HG03354 (cell line): ENCODE data around the gene CNGB1.
"Not testable (repeated sequence)": the region's sequence is repeated elsewhere in the genome, so short reads cannot be mapped to it uniquely, and the experiment has no call there.

Experiments used
- ATAC-seq: cut with Tn5 transposase; IDR thresholded peaks from one replicate; pipeline ENCODE4 v1.9.1; 2021; ENCODE audit warnings: mild to moderate bottlenecking; ENCODE audit not compliant: unreplicated experiment, poor library complexity, severe bottlenecking

Gene CNGB1

GRCh38 chr16:57956924-57957672, 13.8 kb downstream of the CNGB1 start:
- no peak for ATAC-seq

- ATAC-seq = no peak
Observed at GRCh38 chr16:57956270-57956808, 14.6 kb downstream of the CNGB1 start.

- no peak for ATAC-seq
Observed at GRCh38 chr16:57955572-57956188, 15.2 kb downstream of the CNGB1 start.

GRCh38 chr16:57953857-57954256, 17.1 kb downstream of the CNGB1 start:
- ATAC-seq = no peak

- no peak for ATAC-seq
Observed at GRCh38 chr16:57952909-57953308, 18.0 kb downstream of the CNGB1 start.

- ATAC-seq = no peak
Observed at GRCh38 chr16:57951204-57951960, 19.5 kb downstream of the CNGB1 start.

- no peak for ATAC-seq
Observed at GRCh38 chr16:57950382-57950781, 20.5 kb downstream of the CNGB1 start.

- ATAC-seq = no peak
Observed at GRCh38 chr16:57949595-57950238, 21.2 kb downstream of the CNGB1 start.

- no peak for ATAC-seq
Observed at GRCh38 chr16:57949013-57949412, 21.9 kb downstream of the CNGB1 start.

GRCh38 chr16:57948027-57948426, 22.9 kb downstream of the CNGB1 start:
- ATAC-seq = no peak

- ATAC-seq = no peak
Observed at GRCh38 chr16:57947261-57947660, 23.7 kb downstream of the CNGB1 start.

- ATAC-seq = no peak
Observed at GRCh38 chr16:57946181-57946801, 24.6 kb downstream of the CNGB1 start.

GRCh38 chr16:57945740-57946138, 25.2 kb downstream of the CNGB1 start:
- no peak for ATAC-seq

GRCh38 chr16:57944970-57945739, 25.8 kb downstream of the CNGB1 start:
- ATAC-seq = no peak

GRCh38 chr16:57943381-57943780, 27.5 kb downstream of the CNGB1 start:
- ATAC-seq = not testable (repeated sequence)

GRCh38 chr16:57941901-57942300, 29.0 kb downstream of the CNGB1 start:
- ATAC-seq = not testable (repeated sequence)

GRCh38 chr16:57941016-57941664, 29.8 kb downstream of the CNGB1 start:
- ATAC-seq = no peak

- ATAC-seq = no peak
Observed at GRCh38 chr16:57940382-57940966, 30.5 kb downstream of the CNGB1 start.
